Uterus (tissue), 2 donors: ENCODE measurements around the gene LSS.

Source experiments
- CTCF ChIP-seq, 4 experiments: fragments of 200-600 bp in 2 of 4; fragments of 450-650 bp in 2 of 4; sonication (generic) in 2 of 4; IDR thresholded peaks; one replicate each; pipeline ENCODE4 v1.5.1; 2016 to 2019; ENCODE audit warnings: antibody characterized with exemption in 4 of 4, mild to moderate bottlenecking in 2 of 4, moderate library complexity in 1 of 4
- POLR2A ChIP-seq, 2 donors: fragments of 450-650 bp; IDR thresholded peaks; one replicate each; pipeline ENCODE4 v1.6.1; 2016; ENCODE audit warnings: antibody characterized with exemption in 2 of 2, mild to moderate bottlenecking in 1 of 2, moderate library complexity in 1 of 2

- TF ChIP-seq CTCF (IDR thresholded peaks at IDR 0.05) (no peak), POLR2A (IDR thresholded peaks at IDR 0.05) (no peak)
These were observed 45.8 kb downstream of the LSS start for GRCh38 chr21:46182548-46183336.
